ENCODE measurements around the gene NDUFS8.

NDUFS8 gene

DNA sequence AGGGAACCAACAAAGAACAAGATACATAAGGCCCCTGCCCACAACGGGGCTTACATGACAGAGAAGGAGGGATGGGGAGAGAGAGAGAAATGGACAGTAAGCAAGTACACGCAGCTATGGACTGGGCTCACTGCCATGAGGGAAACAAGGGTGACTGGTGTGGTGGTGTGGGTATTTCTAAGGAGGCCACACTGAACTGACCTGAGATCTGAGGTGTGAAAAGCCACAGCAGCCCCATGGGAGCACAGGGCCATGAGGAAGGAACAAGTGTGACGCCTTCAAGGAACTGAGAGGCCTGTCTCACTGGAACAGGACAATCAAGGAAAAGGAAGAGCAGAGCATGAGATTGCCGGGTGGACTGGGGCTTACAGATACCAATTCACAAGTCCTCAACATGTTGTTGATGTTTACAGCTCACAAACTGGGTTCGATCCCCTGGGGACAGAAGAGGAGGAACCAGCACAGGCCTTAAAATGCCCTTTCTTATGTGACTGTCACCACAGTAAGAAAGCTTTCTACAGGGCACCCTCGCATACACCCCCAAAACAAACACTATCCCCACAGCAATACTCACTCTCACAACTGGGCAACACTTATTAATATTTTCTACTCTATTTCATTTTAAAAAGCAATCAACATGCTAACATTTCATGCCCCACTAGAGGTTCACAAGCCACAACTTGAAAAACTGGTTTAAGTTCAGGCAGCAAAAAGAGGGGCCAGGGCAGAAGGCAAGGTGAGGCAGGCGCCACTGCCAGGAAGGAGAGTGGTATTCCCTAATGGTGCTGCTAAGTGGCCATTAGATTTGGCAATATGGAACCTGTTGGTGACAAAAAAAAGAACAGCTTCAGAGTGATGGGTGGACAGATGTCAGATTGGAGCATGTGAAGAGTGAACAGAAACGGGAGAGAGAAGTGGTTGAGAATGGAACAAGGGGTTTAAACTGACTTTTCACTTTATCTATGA, 47.4 kb downstream of the NDUFS8 start:
- no peak for DNase-seq (ENCODE audit: low read depth)

DNA sequence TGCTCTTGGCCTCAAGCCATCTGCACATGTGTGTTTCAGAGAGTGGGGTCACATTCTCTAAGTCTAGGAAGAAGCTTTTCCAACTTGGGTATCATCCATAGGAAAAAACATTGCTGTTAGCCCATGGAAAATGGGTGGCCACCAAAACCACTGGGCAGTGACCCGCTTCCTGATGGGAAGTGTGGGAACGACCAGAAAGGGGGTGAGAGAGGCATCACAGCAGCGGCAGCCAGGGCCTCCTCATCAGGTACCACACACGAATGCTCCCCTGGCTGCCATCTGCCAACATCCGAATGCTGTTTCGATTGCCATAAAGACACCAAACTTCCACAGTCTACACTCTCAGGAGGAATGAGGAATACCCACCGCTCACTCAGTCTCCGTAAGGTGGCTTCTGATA, 50.4 kb downstream of the NDUFS8 start:
- DNase-seq (ENCODE audit: low read depth) = no peak

DNA sequence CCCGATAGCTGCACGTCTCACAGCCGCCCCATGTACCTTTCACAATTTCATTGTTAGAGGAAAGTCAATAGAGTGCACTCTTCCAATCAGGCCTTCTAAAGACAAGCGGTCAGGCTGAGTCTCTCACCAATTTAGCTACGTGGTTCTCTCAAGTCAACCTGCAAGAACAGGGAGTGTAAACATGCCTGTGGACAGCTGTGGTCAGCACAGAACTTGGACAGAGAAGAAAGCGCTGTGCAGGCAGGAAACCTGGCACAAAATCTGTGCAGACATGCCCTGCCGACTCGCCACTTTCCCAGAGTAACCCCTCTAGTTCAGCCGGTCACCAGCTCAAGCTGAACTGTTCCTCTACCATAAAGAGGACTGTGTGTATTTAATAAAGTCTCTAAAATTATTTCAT, 51.2 kb downstream of the NDUFS8 start:
- no peak for DNase-seq (ENCODE audit: low read depth)

DNA sequence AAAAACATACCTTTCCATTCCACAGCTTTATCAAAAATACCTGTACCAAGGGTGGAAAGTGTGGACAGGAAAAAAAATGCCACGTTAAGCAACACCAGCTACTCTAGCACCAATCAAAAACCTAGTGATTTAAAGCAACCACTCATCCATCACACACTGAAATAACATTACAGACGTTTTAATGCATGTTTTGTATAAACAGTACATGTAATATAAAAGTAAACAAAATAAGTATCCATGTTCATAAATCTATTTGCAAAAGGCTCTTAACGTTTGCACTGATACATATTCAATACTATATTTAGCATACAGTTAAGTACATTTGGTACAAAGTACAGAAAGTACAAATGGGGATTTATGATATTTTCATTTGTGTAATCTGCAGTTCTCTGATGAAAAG, 52.0 kb downstream of the NDUFS8 start:
- DNase-seq (ENCODE audit: low read depth) = no peak

DNA sequence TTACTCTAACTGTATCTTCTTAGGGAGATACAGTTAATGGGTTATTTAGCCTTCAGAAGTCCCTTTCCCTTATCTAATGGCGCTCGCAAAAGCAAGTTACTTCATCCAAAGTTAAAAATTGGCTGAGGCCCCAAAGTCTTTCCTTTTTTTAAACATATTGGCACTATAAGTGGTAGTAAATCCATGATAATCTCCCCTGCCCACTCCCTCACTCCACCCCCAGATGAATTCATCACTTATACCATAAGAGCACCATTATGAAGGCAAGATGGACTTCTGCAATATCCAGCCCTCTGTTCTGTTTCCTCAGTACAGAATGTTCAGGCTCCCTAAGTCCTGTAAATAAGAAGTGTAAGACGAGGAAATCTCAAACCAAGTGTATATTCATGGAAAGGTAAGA, 53.0 kb downstream of the NDUFS8 start:
- no peak for DNase-seq (ENCODE audit: low read depth)

All from activated T-cell treated with anti-CD3 and anti-CD28 coated beads for 24 hours (primary cell).